ENCODE data around the gene MTARC2. TPM values are rescaled to one million over a fixed set of nuclear protein-coding genes. Genes with fewer than 3 reads are reported as not detected.
"Not testable (repeated sequence)": the region's sequence is repeated elsewhere in the genome, so short reads cannot be mapped to it uniquely, and the experiment has no call there.

MTARC2 gene
- total RNA-seq, 1 donor = 2.0 TPM

GRCh38 chr1:220710333-220710732, 37.8 kb upstream of the MTARC2 start:
- no peak for TF ChIP-seq CTCF (IDR thresholded peaks at IDR 0.05; ENCODE audit: insufficient read depth, low read length)
- no peak overlapping the region for H3K4me3 ChIP-seq (ENCODE audit: low read depth, low read length)
- DNase-seq (ENCODE audit: low read depth) = no peak

- DNase-seq (ENCODE audit: low read depth) = no peak
Measured at GRCh38 chr1:220711056-220711809, 36.9 kb upstream of the MTARC2 start.

GRCh38 chr1:220715986-220716385, 32.1 kb upstream of the MTARC2 start:
- not testable (repeated sequence) for DNase-seq (ENCODE audit: low read depth)

More at GRCh38 chr1:220711056-220711809, 36.9 kb upstream of the MTARC2 start:
- no peak for TF ChIP-seq CTCF (IDR thresholded peaks at IDR 0.05; ENCODE audit: insufficient read depth, low read length)
- no peak overlapping the region for H3K4me3 ChIP-seq (ENCODE audit: low read depth, low read length)

GRCh38 chr1:220717800-220718640, 30.1 kb upstream of the MTARC2 start:
- DNase-seq (ENCODE audit: low read depth) = no peak
- H3K4me3 ChIP-seq (ENCODE audit: low read depth, low read length) = no peak overlapping the region
- no peak for TF ChIP-seq CTCF (IDR thresholded peaks at IDR 0.05; ENCODE audit: insufficient read depth, low read length)

More at GRCh38 chr1:220715986-220716385, 32.1 kb upstream of the MTARC2 start:
- not testable (repeated sequence) for H3K4me3 ChIP-seq (ENCODE audit: low read depth, low read length)

GRCh38 chr1:220721266-220721665, 26.9 kb upstream of the MTARC2 start:
- not testable (repeated sequence) for DNase-seq (ENCODE audit: low read depth); H3K4me3 ChIP-seq (ENCODE audit: low read depth, low read length)

- peak; percentile 35 for TF ChIP-seq CTCF (IDR thresholded peaks at IDR 0.05; ENCODE audit: insufficient read depth, low read length)
- H3K4me3 ChIP-seq (ENCODE audit: low read depth, low read length) = no peak overlapping the region
- DNase-seq (ENCODE audit: low read depth) = no peak
Measured at GRCh38 chr1:220726634-220727033, 21.5 kb upstream of the MTARC2 start.

- TF ChIP-seq CTCF (IDR thresholded peaks at IDR 0.05; ENCODE audit: insufficient read depth, low read length) = no peak
- no peak for DNase-seq (ENCODE audit: low read depth)
Measured at GRCh38 chr1:220727519-220727918, 20.6 kb upstream of the MTARC2 start.

More at GRCh38 chr1:220727519-220727918, 20.6 kb upstream of the MTARC2 start:
- H3K4me3 ChIP-seq (ENCODE audit: low read depth, low read length) = no peak overlapping the region
